ENCODE data around the gene CFC1. TPM values are rescaled to one million over a fixed set of nuclear protein-coding genes. Genes with fewer than 3 reads are reported as not detected.
"Not testable (repeated sequence)": the region's sequence is repeated elsewhere in the genome, so short reads cannot be mapped to it uniquely, and the experiment has no call there.

The CFC1 gene
- not detected for polyA plus RNA-seq (ENCODE audit: insufficient read length)

DNA sequence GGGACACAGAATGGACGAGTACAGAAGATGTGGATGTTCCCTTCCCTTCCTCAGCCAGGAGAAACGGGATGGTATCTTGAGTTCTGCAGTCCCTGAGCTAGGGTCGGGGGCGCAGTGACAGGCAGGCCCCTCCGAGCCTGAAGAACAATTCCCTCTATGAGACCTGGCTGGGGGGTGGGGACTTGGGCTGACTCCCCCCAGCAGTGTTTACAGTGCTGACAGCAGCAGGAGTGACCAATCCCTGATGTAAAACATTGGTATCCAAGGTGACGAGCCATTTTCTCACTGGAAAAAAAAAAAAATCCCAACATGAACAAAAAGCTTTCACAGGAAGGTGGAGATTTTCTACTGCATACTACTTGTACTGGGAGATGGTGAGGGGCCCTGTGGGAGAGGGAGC lies at the start of gene CFC1:
CFC1 (minus strand) TSS at position 183 of the 400 bp plus-strand sequence. CDS start 288 bp downstream, outside the sequence.
- DNase-seq: not testable (repeated sequence)

DNA sequence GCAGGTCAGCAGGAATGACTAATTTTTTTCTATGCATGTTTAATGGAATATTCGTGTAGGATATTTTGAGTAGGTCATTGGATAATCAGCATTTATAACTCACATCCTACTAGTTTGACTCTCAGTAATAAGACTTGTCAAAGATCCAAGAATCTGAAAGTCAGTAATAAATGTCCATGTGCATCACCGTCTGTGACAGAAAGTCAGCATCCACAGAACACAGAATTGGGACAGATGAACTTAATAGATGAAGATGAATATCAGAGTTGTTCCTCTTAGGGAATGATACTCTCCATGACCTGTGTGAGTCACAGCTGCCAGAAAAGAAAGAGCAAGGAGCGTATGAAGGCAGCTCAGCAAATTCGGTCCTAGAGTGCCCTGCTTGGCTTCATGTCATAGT lies 42.3 kb upstream of the CFC1 start:
- DNase-seq: not testable (repeated sequence)

DNA sequence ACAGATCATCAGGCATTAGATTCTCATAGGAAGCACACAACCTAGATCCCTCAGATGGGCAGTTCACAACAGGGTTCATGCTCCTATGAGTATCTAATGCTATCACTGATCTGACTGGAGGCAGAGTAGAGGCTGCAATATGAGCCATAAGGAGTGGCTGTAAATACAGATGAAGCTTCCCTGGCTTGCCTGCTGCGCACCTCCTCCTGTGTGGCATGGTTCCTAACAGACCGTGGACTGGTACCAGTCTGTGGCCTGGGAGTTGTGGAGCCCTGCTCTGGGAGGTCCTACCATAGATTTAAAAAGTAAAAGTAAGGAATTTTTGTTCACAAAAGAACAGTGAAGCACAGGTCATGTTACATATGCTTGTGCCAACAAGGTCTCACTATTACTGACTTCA lies 39.6 kb upstream of the CFC1 start:
- not testable (repeated sequence) for DNase-seq

DNA sequence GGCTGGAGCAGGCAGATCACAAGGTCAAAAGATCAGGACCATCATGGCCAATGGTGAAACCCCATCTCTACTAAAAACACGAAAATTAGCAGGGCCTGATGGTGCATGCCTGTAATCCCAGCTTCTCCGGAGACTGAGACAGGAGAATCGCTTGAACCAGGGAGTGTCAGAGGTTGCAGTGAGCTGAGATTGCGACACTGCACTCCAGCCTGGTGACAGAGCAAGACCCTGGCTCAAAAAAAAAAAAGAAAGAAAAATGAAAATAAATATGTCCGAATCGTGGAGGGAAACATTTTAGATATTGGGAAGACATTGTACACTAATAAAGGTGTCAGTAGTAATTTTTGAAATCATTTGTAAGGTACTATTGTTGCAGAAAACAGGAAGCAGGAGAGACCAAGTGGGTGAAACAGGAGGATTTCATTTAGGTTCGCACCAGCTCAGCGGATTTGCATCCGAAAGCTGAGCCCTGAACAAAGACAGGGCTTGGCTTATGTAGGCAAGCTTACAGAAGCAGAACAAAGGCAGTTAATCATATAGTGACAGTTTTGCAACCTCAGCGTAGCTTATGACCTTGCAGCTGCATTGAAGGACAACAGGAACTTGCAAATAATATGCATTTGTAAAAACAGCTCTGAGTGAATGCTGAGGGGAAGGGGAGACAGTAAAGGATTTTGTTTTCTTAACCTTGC lies 29.6 kb upstream of the CFC1 start:
- DNase-seq: not testable (repeated sequence)

DNA sequence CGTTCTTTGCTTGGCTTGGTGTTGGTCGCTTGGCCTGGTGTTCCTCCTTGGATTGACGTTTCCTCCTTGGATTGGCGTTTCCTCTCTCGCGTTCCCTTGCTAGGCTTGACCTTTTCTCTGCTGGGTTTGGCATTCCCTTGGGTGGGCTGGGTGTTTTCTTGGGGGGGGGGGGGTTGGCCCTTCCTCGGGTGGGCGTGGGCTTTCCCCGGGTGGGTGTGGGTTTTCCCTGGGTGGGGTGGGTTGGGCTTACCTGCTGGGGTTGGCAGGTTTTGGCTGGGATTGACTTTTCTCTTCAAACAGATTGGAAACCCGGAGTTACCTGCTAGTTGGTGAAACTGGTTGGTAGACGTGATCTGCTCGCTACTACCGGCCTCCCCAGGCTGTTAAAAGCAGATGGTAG lies 11.8 kb upstream of the CFC1 start, which contains the start of gene POTEJ:
POTEJ (plus strand) TSS at position 301 of the 400 bp plus-strand sequence; CDS start at position 394, 93 bp downstream.
- not testable (repeated sequence) for DNase-seq

DNA sequence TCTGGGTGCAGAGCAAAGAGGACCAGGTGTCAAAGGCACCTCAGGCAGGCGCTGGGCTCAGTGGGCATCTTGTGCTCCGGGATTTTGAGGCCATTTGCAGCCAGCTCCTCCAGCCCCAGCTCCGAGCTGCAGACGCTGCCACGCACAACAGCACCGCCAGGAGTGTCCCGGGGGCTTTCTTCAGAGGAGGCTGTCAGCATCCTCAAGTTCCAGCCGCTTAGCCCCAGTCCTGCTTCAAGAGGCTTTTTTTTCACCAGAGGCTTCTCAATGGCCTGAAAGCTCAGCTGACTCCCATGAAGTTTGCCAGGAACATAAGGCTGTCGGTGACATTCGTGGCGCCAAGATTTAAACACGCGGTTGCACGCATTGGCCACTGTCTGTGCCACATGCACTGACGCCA lies 11.1 kb upstream of the CFC1 start:
- DNase-seq: not testable (repeated sequence)

DNA sequence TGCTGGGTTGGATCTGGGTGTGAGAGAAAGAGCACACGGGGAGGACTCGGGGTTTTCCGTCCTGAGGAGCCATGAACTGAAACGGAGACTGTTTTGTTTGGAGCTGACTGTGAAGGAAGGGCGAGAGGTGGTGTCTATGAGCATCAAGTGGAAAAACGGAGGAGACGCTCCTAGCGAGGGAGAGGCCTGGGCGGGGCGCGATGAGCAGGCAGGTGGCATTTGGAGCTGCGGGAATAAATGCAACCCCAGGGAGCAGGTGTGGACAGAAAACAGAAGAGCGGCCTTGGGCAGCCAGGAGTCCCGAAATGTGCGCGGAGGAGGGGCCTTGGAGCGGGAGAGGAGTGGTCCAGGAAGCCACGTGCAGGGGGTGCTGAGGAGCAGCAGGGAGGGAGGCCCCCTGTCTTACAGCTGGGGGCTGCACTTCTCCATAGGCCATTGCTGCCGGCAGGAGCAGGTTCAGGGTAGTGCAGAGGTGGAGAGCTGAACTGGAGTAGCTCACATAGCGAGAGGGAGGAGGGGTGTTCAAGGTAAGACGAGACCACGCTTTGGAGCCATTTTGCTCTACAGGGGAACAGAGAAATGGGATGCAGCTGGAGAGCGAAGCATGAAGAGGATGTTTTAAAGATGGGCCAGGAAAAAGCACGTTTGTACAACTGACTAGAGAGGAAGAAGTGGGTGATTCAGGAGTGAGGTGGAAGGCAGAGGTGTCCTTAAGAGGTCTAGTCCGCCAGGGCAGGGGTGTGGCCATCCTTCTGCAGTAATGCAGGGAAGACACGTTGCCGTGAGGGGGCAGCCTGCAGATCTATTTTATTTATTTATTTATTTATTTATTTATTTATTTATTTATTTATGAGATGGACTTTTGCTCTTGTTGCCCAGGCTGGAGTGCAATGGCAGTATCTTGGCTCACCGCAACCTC lies 9.9 kb upstream of the CFC1 start:
- not testable (repeated sequence) for DNase-seq

DNA sequence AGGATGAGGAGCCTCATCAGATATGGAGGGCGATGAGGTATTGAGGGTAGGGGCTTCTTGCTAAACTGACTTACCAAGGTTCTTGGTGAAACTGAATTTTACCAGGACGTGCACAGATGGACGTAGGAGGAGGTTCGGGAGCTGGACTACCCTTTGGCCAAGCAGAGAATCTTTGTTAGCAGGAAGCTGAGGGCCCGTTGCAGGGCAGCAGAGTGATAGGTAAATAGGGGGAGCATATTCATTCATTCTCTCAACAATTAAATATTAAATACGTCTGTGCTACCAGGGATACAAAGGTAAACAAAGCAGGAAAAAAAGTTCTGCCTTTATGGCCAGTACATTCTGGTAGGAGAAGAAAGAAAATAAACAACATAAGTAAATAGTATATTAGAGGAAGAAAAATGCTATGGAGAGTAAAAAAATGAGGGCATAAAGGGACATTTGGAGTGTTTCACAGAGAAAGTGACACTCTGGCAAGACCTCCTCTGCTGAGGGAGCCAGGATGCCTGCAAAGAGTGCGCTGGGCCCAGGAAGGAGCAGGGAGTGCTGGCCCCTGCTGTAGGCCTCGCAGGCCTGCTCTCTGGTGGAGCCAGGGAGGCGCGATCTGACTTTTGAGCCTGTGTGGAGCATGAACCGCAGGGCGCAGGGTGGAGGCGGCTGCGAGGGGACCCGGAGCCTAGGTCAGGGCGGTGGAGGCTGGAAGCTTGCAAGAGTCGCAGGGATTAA lies 9.1 kb upstream of the CFC1 start:
- DNase-seq: not testable (repeated sequence)

DNA sequence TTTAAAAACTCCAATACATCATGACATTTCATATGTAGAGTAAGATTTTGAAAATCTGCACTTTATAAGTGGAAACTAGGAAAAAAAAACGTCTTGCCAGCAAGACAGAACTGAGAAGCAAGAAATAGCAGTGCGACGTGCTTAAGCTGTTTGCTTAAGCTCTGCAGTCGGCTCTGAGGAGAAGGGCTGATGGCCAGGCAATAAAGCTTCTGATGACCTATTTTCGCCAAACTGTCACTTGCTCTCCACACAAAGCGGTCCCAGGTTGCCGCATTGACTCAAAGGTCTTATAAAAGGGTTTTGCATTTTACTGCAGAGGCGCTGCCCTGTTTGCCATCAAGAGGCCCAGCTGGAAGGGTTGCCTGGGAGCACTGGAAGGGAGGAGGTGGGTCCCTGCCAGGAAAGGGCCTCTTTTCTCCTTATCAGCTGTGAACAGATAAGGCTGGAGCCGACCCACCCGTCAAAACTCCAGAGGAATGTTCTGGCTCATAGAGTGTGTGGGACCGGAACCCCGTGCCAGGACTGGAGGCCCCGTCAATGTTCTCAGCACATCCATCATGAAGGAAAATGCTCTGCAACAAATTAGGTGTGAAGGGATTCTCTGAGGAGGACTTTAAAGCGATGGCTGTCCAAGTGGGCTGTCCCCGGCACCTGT lies 2.4 kb upstream of the CFC1 start:
- not testable (repeated sequence) for DNase-seq

DNA sequence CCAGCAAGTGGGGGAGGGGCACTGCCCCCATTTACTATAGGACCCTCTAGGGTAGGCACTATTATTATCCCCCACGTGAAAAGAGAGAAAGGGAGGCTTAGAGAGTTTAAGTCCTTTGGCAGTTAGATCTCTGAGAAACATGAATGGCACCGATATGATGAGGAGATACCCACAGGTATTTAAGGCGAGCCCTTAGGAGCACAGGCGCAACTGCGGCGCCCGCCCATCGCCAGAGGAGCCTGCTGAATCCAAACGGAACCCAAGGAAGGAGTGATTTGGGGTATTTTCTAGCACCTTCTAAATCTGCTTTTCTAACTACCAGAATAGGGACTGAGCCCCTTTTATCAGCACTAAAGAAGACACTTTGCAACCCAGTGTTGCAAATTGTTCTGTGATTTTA lies 551 bp upstream of the CFC1 start:
- DNase-seq: not testable (repeated sequence)

DNA sequence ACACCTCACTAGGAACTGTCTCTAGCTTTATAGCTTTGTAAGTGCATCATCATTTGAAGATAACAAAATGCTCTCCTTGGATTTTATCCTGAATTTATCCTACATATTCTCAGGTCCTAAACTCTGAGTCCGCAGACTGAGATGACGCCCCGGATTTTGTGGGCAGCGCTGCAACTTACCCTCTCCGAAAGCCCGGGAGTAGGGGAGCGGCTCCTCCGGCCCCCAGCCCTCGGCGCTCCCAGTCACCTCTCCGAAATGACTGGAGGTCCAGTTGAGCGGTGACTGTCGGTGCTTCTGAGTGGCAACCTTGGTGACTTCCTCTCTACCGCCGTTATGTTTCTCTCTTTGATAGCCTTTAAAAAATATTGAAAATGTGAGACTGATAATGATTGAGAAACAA lies 912 bp downstream of the CFC1 start:
- not testable (repeated sequence) for DNase-seq

DNA sequence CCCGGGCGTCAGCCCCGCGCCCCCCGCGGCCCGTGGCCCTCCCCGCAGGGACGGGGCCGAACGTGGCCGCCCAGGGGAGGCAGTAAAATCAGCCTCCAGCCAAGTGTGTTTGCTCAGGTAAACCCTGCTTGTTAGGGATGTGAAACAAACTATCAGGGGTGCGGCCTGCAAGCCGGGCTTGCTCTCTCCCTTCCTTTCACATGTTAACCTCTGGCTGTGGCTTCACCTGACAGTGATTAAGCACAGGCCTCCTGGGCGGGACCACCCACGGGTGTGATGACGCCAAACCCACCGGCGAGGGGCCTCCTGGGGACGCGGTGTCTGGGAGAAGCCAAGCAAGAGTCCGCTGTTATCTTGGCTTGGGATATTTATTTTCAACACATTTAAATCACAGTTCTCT lies 1.4 kb downstream of the CFC1 start:
- not testable (repeated sequence) for DNase-seq

DNA sequence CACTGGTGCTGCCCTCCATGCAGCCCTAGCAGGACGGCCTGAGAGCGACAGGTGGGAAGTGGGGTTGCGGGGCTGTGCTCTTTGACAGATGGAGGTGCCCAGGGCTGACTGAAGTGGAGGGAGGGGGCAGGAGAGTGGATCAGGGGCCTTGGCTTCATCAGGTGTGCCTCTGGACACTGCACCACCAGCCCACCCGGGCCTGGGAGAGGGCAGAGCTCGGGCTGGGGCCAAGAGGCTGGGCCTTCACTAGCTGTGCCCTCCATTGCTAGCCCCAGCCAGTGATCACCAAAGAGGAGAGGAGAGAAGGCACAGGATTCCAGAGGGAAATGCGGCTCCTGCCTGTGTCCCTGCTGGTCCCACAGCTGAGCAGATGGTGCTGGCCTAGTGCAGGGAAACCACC lies 2.6 kb downstream of the CFC1 start:
- not testable (repeated sequence) for DNase-seq

DNA sequence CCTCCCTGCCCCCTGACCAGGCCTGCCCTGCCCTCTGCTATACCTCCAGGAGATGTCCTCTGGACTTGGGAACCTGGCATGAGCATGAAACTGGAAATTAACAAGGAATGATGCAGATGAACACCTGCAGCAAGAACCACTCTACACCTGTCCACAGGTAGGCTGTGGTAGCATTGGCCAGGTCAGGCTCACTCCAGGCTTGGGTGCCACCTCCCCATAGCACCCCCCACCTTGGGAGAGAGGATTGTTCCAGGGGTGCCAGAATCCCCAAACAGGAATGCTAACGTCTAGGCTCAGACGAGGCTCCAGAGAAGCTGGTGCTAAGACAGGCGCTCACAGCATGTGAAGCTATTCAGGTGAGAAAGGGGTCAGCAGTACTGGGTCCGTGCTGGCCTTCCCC lies 5.4 kb downstream of the CFC1 start:
- DNase-seq: not testable (repeated sequence)

DNA sequence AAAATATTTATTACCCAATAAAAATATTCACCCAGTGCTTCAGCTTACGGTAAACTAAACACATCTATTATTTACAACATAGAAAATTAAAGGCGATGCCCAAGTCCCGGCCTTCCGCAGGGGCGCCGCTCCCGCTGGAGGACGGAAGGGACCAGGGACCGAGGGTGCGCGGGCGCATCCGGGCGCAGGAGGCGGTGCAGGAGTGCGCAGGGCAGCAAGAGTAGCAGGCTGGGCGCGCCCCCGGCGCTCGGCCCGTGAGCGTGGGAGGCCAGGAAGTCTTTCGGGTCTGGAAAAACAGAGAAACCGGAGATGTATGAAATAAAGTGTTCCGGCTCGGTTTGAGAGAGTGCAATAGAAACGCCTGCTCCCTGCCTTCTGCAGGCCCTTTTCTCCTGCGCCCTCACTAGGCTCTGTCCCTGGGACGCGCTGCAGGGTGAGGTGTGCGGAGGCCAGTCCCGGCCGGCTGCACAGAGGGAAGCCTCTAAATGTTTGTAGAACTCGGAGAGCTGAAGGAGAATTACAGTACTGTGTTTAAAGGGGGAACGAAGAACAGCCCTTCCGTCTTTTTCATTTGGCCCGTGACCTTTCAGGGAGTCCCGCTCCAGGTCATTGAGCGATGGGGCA lies 6.5 kb downstream of the CFC1 start:
- not testable (repeated sequence) for DNase-seq

DNA sequence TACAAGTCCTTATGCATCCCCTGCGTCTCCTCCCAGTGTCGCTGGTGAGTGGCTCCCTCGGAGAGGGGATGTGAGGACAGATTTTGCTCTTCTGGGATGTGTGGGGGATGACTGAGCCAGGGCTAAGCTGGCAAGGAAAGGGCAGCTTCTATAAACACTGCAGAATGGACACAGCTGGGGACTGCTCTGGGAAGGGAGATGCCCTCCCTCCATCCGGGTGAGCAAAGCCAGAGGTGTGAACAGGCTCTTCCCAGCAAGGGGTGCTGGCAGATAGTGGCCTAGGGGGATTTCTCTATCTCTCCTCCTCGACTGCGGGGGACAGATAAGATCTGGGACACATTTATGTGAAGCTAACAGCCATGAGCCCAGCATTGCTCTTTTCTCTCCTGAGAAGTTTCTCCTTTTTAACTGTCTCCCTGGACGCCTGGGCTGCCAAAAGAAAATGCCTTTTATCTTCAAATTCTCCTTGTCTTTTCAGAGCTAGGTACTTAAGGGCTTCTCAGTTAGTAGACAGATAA lies 8.5 kb downstream of the CFC1 start:
- DNase-seq: not testable (repeated sequence)

DNA sequence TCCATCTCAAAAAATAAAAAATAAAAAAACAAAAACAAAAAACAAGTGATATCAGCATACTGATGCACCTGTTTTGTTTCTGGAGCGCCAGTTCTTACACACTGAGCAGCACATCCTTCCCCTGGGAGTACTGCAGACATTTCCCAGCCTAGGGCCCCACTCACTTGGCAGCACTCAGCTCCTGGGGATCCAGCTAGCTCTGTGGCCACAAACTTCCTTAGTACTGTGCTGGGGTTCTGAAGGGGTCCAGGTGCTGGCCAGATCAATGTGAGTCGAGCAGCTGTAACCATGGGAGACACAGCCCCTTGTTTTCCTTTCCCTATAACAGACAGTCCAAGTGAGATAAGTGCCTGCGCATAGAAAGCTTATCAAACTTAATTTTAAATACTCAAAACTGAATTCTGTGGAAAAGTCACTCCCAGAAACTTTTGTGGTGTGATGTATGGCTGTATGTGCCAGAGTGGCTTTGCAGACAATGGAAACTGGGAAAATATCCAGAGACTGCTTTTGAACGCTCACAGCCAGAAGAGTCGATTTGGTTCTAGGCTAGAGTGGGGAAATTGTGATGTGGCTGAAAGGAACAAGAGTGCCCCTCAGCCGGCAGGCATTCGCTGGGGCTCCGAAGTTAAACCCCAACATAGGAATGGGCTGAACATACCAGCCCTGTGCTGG lies 9.1 kb downstream of the CFC1 start:
- DNase-seq: not testable (repeated sequence)

DNA sequence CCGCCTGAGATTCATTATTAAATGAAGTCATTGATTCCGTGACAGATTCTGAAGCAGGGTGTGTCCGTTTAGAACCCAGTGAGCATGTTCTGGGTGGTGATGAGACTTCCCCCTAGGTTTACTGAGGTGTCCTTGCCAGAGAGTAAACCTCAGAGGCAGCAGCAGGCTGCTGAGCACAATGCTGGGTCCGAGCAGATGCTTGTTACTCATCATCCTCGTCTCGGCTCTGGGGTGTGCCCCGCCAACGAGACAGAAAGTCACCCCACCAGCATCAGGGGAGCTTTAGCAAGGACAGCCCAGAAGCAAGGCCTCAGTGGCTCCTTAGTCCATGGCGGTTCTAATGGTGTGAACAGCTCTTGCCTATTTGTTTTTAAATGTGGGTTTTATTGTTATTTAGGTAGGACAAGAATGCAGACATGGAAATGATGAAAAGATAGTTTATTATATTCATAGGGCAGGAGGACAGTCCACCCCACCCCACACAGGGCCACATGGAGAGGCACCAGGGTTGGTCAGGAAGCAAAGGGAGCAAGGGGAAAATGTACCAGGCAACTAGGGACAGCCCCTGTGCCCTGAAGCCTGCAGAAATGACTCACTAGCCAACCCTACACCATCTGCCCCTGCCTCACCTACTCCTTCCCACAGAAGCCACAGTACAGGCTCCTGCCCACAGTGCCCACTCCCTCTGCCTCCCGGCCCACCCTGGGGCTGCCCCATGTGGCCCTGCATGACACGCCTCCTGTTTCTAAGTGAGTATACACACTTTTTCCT lies 10.5 kb downstream of the CFC1 start:
- not testable (repeated sequence) for DNase-seq

DNA sequence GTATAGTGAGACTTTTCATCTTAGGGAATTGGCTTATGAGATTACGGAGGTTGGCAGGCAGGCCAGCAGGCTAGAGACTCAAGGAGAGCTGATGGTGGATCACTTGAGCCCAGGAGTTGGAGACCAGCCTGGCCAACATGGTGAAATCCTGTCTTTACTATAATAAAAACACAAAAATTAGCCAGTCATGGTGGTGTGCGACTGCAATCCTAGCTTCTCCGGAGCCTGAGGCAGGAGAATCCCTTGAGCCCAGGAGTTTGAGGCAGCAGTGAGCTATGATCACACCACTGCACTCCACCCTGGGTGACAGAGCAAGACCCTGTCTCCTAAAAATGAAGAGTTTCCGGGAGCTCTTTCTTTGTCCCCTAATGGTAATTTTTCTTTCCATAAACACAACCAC lies 14.6 kb downstream of the CFC1 start:
- DNase-seq: not testable (repeated sequence)

DNA sequence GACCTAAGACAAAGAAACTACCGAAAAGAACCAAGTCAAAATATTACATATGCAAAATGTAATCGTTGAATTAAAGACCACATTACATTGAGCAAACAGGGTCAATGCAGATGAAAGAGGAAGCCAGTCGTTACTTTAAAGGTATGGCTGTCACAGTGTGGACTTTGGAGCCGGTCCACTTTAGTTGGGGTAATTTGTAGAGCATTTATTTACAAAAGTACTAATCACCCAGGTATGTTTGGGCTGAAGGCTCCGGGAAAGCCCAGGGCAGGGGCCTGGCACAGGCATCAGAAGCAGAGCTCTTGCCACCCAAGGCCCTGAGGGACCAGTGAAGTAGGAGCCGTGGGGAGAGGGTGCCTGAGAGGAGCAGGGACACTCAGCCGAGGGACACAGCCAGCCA lies 15.8 kb downstream of the CFC1 start:
- not testable (repeated sequence) for DNase-seq
